Measurements from ENCODE around the gene MIB2.
"Not testable (repeated sequence)": the region's sequence is repeated elsewhere in the genome, so short reads cannot be mapped to it uniquely, and the experiment has no call there.

DNA sequence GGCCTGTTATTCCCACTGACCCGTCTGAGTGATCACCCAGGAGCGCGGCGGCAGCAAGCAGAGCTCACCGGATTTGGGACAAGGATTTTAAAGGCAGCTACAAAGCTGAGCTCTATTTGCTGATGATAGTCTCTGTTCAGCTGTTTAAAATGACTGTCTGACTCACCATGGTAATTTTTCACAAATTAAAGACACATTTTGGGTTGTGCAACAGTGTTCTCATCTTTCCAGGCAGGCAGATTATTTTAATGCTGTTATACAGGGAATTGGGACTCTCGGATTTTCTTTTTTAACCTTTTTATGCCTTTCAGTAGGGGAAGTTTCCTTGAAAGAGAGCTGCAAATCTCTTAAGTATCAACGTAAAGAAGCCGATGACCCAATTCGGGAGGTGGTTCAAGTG is 47.1 kb downstream of the MIB2 start:
- TF ChIP-seq, protein P1, sequence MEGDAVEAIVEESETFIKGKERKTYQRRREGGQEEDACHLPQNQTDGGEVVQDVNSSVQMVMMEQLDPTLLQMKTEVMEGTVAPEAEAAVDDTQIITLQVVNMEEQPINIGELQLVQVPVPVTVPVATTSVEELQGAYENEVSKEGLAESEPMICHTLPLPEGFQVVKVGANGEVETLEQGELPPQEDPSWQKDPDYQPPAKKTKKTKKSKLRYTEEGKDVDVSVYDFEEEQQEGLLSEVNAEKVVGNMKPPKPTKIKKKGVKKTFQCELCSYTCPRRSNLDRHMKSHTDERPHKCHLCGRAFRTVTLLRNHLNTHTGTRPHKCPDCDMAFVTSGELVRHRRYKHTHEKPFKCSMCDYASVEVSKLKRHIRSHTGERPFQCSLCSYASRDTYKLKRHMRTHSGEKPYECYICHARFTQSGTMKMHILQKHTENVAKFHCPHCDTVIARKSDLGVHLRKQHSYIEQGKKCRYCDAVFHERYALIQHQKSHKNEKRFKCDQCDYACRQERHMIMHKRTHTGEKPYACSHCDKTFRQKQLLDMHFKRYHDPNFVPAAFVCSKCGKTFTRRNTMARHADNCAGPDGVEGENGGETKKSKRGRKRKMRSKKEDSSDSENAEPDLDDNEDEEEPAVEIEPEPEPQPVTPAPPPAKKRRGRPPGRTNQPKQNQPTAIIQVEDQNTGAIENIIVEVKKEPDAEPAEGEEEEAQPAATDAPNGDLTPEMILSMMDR (IDR thresholded peaks at IDR 0.05): not testable (repeated sequence)
- TF ChIP-seq, protein P2, sequence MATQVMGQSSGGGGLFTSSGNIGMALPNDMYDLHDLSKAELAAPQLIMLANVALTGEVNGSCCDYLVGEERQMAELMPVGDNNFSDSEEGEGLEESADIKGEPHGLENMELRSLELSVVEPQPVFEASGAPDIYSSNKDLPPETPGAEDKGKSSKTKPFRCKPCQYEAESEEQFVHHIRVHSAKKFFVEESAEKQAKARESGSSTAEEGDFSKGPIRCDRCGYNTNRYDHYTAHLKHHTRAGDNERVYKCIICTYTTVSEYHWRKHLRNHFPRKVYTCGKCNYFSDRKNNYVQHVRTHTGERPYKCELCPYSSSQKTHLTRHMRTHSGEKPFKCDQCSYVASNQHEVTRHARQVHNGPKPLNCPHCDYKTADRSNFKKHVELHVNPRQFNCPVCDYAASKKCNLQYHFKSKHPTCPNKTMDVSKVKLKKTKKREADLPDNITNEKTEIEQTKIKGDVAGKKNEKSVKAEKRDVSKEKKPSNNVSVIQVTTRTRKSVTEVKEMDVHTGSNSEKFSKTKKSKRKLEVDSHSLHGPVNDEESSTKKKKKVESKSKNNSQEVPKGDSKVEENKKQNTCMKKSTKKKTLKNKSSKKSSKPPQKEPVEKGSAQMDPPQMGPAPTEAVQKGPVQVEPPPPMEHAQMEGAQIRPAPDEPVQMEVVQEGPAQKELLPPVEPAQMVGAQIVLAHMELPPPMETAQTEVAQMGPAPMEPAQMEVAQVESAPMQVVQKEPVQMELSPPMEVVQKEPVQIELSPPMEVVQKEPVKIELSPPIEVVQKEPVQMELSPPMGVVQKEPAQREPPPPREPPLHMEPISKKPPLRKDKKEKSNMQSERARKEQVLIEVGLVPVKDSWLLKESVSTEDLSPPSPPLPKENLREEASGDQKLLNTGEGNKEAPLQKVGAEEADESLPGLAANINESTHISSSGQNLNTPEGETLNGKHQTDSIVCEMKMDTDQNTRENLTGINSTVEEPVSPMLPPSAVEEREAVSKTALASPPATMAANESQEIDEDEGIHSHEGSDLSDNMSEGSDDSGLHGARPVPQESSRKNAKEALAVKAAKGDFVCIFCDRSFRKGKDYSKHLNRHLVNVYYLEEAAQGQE (IDR thresholded peaks at IDR 0.05; ENCODE audit: insufficient read depth in 1 of 2, low read depth in 2 of 2, low read length in 1 of 2): not testable (repeated sequence)
- not testable (repeated sequence) for TF ChIP-seq POLR2AphosphoS5 (IDR thresholded peaks at IDR 0.05; ENCODE audit: low read depth, low read length)
